Vagina (tissue), 2 donors: ENCODE data around the gene RIC1.

Experiments
- CTCF ChIP-seq, 3 experiments: fragments of 450-650 bp in 2 of 3; fragments of 200-600 bp in 1 of 3; sonication (generic) in 1 of 3; IDR thresholded peaks; one replicate each; pipeline ENCODE4 v1.5.1; 2017 to 2019; ENCODE audit warnings: antibody characterized with exemption in 3 of 3, mild to moderate bottlenecking in 2 of 3, moderate library complexity in 2 of 3
- POLR2AphosphoS5 ChIP-seq, 2 donors: sonication (generic); formaldehyde crosslinking; IDR thresholded peaks; one replicate each; pipeline ENCODE4 v1.9.0; 2017; ENCODE audit warnings: antibody characterized with exemption in 2 of 2, mild to moderate bottlenecking in 2 of 2, low read depth in 1 of 2; ENCODE audit not compliant: insufficient read depth in 1 of 2

DNA sequence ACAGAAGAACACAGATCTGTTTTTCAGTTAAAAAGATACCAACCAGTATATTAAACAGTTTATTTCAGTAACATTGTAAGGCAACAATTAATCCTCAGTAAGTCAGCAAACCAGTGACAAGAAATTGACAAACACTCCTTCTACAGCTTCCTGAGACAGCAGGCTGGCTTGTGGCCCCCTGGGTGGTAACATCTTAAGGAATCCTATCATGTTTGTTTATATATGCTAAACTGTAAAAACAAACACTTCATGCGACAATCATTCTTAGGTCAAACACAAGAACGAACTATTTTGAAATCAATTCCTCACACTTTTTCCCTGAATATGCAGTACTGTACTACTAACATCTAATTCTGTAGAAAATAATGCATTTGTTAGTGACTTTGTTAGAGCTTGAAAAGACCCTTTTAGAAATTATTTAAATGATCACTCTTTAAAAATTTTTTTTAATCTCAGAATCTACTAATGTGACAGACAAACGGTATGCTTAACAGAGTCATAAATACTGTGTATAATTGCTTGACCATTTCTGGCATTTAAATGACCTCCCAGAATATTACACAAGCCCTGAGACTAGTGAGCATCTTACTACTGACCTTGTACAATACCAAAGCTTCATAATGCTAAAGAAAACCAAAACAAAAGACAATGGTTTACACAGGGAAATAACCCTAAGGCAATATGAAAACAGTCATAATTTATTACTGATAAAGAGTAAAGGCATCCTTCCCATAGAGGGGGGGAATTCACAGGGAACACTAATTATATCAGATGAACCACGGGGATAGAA is 155.8 kb downstream of the RIC1 start:
- TF ChIP-seq POLR2AphosphoS5 (IDR thresholded peaks at IDR 0.05; ENCODE audit: insufficient read depth in 1 of 2, low read depth in 1 of 2) (no peak), CTCF (IDR thresholded peaks at IDR 0.05) (no peak)
